HG02973 (cell line): ENCODE measurements around the gene MYO1E.
"Not testable (repeated sequence)": the region's sequence is repeated elsewhere in the genome, so short reads cannot be mapped to it uniquely, and the experiment has no call there.

Source experiments
- ATAC-seq: cut with Tn5 transposase; IDR thresholded peaks from one replicate; pipeline ENCODE4 v1.9.1; 2021; ENCODE audit warnings: moderate library complexity; ENCODE audit not compliant: unreplicated experiment

MYO1E gene

DNA sequence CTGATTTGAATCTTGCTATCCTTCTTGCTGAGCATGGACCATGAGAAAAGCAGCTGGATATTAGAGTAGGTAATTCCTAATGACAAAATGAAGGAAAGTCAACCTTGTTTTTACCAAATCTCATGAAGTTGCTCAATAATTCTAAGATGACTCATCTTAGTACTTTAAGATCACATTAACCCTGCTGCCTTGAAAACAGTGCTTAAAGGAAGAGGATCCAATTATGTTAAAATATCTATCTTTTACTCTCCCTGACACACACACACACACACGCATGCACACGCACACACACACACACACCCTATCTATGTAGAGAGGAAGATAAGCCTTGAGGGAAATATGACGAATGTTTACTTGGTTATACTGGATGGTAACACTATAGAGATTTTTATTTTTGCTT is 16.0 kb upstream of the MYO1E start:
- ATAC-seq: no peak

DNA sequence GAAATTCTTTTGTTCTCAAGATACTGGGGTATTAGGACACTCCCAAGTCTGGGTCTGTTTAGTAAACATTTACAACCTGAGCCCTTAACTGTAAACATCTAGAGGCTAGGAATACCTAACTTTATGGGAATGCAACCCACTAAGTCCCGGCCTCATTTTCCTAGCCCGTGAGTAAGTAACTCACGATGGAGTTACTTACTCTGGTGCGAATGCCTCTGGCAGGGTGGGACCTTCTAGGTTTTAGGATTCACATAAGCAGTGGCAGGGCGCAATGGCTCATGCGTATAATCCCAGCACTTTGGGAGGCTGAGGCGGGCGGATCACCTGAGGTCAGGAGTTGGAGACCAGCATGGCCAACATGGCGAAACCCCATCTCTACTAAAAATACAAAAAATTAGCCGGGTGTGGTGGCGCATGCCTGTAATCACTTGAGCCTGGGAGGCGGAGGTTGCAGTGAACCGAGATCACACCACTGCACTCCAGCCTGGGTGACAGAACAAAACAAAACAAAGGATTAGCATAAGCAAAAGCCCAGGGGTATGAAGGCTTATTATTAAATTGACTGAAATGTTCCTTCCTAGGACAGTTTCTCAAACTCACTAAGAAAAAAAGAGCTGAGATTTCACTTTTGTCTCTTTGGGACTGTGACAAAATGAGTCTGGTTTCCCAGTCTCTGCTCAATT is 14.7 kb upstream of the MYO1E start:
- ATAC-seq: not testable (repeated sequence)

DNA sequence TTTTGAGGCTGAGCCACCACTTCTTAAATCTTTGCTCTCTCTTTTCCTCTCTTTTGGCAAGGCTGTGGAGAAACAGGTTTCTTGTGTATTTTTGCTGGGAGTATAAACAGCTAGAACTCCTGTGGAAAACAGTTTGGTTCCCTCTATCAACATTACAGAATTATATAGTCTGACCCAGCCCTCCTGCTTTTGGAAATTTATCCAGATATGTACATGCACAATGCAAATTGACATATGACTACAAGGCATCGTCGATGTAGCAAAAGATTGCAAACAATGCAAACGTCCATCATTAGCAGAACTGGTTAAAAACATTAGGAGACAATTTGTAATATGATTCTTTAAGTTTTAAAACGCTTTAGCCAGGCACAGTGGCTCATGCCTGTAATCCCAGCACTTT is 12.5 kb upstream of the MYO1E start:
- no peak for ATAC-seq

DNA sequence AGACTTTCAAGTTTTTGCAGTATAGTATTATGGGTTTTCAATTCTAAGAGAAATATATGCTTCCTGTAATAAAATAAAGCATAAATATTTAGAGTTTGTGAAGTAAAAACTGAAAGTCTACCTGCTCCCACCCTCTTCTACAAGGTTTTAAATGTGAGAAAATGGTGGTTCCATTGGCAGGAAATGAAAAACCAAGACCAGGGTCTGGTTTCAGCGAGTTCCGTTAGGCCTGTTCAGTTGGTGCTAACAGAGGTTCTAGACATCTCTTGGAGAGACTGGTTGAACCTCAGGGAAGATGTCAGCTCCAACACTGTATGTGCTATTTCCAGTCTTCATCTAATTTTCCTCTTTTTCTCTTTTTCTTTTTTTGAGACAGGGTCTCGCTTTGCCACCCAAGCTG is 11.8 kb upstream of the MYO1E start:
- ATAC-seq: no peak

DNA sequence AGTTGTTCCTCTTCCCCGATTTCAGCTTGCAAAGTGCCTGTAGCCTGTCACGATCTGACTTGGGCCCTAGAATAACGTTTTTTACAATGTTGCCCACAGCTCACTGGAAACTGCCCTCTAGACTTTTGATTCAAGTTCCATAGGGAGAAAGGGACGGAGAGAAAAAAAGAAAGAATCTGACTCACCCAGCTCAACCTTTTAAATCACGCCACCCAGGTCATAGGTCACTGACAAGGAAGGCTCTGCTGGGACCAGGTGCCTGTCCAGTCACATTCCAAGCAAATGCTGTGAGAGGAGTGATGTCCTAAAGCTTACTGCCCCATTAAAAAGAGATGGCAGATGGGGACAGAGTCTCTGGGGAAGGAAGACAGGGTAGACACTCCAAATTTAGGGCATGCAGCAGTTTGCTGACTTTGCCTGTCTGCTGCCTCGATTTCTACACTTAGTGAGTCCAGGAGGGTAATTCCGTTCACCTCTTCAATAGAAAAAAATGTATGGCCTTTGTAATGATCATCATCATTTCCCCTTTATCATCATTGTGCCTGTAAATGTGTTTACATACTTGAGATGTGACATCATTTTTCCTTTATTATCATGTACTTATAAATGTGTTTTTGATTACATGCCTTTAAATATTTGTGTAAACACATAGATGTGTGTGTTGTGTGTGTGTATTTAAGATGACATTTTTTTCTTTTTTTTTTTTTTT is 8.4 kb upstream of the MYO1E start:
- ATAC-seq: no peak

DNA sequence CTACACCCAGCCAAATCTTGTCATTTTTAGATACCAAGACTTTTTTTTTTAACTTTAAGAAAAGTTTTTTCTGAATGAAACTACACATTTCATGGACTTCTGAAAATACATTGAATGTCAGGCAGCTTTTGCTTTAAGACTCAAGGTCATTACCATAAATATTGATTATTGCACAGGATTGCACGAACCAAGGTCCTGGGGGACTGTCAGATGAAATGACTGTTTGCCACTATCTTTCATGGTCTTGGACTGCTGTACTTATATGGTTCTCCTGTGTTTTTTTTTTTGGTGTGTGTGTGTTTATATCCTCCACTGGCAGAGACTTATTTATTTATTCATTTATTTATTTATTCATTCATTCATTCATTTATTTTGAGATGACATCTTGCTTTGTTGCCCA is 6.9 kb upstream of the MYO1E start:
- no peak for ATAC-seq

DNA sequence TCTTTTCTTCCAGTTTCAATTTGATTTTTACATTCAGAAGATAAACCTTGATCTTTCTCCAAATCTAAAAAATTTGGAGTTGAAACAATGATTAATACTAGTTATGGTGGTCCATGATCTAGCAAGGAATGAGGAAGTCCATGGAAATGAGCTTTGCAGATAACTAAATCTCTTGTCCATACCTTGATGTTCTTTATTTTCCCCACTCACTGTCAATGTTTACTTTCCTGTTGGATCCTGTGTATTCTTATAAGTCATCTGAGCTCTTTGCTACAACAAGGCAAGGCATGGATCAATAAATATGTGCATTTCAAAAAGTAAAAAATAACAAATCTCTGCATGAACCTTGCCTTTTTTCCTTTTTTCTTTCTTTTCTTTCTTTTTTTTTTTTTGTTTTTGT is 6.2 kb upstream of the MYO1E start:
- ATAC-seq: no peak

DNA sequence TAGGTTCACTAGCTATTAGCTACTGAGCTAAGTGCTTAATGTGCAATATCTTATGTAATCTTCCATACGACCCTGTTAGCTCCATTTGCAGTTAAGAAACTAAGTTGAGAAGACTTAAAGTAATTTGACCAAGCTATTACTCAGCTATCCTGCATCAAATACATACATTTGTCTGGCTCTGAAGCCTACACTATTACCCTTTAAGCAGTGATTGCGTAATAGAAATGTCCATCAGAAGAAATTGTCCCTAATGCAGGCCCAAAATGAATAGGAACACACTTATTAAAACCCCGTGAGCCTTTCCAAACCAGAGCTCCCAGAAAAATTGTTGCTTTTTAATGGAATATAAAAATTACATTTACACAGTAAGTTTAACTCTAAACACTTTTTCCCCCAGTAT is 5.3 kb upstream of the MYO1E start:
- ATAC-seq: no peak

DNA sequence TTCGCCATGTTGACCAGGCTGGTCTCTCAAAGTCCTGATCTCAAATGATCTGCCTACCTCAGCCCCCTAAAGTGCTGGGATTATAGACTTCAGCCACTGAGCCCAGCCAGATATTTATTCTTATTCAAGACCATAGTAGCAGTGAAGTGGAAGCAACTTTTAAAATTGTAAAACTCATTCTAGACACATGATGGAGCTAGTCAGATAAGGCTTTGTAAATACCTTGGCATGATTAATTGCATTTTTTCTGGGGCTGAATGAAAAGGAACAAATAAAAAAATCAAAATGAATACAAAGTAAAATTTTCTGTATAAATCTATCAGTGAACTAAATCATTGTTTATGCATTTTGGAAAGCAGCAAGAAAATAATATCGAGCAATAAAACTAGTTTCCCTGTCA is 4.1 kb upstream of the MYO1E start:
- ATAC-seq: no peak

DNA sequence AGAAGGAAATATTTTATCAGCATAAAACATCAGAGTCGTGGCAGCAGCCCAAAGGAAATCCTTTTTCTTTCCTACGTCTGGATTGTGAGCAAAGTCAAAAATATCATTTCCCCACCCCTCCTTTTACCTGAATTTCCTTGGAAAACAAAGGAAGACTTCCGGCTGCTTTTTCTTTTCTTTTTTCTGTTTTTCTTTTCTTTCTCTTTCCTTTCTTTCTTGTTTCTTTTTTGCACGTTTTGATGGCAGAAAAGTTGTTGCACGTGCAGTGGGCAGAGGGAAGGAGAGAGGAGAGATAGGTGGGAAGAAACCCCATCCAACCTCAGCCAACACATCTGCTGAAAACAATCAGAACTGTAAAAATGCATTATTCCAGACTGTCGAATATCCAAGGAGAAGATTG is 544 bp upstream of the MYO1E start:
- ATAC-seq: no peak

DNA sequence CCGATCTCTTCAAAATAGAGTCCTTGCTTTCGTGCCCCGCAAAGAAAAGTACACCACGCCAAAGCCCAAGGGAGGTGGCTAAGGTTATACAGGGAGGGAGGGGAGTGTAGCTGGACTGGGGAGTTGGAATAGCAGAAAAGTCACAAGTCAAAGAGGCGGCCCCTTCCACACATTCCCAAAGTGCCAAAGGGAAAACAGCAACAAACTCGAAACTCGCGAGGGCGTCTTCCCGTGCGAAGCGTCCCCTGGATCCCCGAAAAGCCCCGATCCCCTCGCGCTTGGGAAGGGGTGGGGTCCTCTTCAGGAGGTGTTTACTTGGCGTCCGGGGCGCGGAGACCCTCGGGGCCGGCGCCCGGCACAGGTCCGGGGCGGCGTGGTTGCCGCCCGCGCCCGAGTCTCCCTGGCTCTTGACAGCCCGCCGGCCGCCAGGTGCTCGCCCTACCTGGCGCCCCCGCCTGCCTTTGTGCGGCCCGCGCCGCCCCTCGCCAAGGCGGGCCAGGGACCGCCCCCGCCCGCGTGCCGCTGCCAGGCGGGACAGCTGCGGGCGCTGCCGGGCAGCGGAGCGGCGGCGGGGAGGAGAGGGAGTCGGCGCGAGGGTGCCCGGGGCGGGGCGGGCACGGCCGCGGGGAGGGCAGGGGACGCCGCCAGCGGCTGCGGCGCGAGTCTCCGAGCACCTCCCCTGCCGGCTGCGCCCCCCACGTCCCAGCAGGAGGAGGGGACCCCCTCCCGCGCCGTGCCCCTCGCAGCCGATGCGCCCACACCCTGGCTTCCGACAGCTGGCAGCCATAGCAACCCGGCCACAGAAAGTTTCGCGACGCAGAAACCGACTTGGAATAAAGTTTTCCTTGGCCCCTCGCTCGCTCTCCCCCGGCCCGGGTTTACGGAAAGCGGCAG is 966 bp downstream of the MYO1E start:
- no peak for ATAC-seq

DNA sequence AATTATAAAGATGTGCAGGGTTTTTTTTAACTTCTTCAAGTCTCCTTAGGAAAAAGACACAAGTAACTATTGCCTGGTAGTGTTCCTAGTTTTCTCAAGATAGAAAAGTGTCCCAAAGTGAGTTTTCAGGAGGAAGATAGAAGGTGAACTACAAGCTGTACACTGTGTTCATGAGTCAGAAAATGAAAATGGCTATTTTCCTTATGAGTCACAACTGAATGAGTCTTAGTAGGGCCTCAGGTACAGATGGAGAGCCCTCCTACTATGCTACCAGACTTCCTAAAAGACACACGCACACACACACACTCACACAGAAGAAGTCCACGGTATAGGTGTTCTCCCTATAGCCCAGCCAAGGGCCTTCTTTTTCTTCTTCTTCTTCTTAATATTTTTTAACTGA is 3.1 kb downstream of the MYO1E start:
- ATAC-seq: no peak

DNA sequence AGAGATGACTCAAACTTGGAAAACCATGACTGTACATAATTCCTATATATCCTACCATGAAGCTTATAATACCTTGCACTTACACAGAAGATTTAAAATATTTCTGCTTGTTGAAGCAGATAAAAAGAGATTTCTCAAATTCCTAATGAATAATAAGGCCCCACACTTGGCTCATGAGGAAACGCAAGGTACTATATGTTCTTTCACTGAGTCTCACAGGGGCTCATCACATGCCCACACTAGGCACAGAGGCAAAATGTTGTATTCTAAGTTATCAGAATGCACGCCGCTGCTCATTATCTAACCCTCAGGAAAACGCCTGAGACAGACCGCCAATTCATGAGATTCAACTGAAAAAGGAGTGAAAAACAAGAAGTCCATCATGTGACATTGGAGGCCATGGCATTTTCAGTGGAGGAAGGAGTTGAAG is 5.6 kb downstream of the MYO1E start:
- ATAC-seq: no peak

DNA sequence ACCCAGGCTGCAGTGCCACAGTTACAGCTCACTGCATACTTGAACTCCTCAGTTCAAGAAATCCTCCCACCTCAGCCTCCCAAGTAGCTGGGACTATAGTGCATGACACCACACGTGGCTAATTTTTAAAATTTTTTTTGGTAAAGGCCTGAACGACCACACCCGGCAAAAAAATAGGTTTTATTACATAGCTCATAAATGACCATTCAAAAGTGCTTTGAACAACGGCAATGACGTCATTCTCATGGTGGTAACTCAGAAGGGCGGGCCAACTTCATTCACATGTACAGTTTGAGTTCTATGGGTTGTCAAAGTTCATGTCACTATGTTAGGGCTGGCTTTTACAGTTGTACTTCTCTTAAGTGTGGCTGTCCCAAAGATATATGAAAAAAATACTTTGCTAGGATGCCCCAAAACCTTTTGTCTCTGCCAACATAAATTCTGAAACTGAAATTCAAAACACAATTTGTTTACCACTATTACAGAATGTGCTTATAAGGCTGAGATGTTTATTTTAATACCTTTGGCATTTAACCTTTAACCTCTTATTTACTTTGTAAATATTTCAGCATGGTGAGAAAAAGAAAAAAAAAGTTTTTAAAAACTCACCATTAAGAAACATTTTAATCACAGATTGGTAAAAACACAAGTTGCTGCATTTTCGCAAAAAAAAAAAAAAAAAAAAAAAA is 6.2 kb downstream of the MYO1E start:
- no peak for ATAC-seq

DNA sequence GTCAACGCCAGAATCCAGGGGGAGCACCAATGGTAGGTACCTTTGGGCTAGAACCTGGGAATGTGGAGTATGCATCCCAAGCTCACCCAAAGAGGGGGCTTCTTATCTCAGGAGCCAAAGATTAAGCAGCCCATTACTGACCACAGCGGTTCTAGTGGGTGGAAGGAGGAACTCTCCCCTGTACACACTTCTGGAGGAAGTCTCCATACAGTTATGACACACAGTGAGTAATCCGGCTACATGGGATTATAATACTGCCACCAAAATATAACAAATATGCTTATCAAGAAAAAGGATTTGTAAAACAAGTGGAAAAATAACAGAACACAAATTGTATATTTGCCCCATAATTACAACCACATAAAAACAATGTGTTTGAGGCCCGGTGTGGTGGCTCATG is 8.4 kb downstream of the MYO1E start:
- ATAC-seq: no peak

DNA sequence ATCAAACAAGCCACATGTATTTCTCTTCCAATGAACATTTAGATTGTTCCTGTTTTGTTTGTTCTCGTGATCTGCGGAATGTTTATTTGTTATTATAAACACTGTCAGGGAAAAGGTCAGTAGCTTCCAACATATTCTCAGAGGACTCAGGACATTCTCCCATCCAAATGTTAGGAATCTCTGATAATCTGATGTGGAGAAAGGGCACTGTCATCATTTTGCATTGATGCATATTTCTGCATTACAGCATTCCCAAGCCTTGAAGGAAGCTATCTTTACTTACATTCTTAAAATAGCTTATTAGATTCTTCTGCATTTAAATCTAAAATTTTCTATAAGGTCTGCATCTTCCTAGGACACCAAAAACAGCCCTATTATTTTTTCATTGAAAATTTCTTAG is 10.3 kb downstream of the MYO1E start:
- no peak for ATAC-seq

DNA sequence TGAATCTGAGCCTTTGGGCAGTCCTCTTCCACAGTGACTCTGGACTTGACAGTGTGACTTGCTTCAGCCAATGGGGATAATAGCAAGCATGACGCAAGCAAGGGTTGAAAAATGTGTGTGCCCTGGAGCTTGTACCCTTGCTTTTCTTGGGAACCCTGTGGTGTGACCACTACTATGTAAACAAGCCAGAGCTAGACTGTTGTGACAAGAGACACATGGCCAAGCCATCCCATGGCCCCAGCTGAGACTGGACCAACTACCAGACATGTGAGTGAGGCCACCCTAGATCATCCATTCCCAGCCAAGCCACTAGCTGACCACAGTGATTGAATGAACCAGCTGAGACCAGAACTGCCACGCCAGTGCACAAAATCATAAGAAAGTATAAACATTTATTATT is 11.8 kb downstream of the MYO1E start:
- ATAC-seq: no peak

DNA sequence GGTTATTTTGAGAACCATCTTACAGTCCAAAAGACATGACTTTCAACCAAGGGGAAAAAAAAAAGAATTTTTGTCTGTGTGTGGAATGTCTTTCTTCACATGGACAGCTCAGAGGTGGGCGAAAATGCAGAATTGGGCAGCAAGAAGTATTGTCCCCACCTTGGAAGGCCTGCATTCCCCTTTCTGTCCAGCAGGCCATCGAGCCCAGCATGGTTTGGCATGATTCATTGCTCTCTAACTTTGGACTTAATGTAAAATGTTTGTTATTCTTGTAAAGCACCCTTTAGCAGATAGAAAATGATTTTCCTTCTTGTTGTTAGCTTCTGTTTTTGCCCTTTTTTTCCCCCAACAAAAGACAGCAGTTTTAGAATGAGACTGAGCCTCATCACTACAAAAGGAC is 12.4 kb downstream of the MYO1E start:
- ATAC-seq: no peak

DNA sequence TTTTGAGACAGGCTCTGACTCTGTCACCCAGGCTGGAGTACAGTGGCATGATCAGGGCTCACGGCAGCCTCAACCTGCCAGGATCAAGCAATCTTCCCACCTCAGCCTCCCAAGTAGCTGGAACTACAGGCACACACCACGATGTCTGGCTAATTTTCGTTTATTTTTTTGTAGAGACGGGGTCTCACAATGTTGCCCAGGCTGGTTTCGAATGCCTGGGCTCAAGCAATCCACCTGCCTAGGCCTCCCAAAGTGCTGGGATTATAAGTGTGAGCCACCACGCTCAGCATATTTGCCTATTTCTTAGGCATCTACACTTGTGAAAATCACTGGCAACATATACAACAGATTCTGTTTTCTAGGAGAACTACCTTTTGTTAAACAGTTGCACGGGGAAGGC is 16.9 kb downstream of the MYO1E start:
- no peak for ATAC-seq

DNA sequence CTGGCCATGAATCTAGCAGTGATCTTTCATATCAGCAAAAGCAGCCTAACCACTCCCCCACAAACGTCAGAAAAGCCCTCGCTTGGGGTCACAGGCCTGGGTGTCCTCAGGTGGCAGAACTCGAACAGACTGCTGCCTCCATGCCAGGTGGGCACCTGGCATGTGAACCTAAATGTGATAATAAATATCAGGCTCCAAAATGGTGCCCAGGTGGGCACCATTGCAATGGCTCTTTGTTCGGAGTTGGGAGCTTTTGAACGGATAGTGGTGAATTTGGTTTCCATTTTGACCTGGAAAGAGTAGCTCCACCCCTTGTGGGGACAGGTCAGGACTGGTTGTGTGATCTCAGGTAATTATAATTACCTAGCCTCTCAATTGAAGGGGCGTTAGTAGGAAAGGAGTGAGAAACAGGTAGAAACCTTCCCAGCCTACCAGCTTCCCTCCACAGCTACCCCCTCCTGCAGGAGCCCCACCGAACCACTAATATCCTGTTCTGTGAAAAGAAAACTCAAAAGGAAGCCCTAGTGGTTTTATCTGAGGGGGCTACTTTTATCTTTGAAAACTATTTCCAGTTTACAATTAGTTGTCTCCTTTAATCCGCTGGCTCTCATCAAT is 18.1 kb downstream of the MYO1E start:
- ATAC-seq: no peak

DNA sequence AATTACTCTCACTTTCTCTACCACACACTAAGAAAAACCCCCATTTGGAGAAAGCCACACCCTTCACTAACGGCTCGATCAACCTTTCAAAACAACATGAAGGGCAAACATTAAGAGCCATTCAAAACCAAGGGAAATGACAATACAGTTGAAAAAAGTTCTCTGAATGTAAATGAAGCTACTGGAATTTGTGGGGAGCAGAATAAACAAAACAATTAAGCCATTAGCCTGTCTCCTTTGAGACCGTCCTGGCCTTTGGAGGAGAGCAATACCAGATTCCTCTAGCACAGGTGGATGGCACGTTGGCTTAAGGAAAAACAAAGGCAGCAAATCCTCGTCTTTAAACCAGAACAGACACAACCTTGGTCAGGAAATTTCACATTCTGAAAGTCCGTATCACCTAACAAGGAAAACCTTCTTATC is 18.7 kb downstream of the MYO1E start:
- ATAC-seq: no peak
